NCI-H2107 (cell line): Measurements from ENCODE around the gene CASQ1.

Source experiments
- DNase-seq: peaks from one replicate; lab custom pipeline; 2025; lab: John Stamatoyannopoulos, UW

Gene CASQ1

GRCh38 chr1:160189649-160190625 lies at the start of gene CASQ1:
TSS of gene CASQ1 (plus strand) at chr1:160190575. CDS start at chr1:160190752, 177 bp downstream.
- no peak for DNase-seq

- no peak for DNase-seq
These were observed 46.7 kb upstream of the CASQ1 start for GRCh38 chr1:160143695-160144094.

- DNase-seq = no peak
These were observed 45.5 kb upstream of the CASQ1 start for GRCh38 chr1:160144921-160145320.

- no peak for DNase-seq
These were observed 44.3 kb upstream of the CASQ1 start for GRCh38 chr1:160146107-160146506.

GRCh38 chr1:160148121-160148520 lies 42.3 kb upstream of the CASQ1 start:
- no peak for DNase-seq

GRCh38 chr1:160149233-160149632 lies 41.1 kb upstream of the CASQ1 start:
- no peak for DNase-seq

- no peak for DNase-seq
These were observed 40.7 kb upstream of the CASQ1 start for GRCh38 chr1:160149716-160150115.

GRCh38 chr1:160151303-160151702 lies 39.1 kb upstream of the CASQ1 start, which contains the start of gene ATP1A4:
TSS of gene ATP1A4 (plus strand) at chr1:160151603. CDS start at chr1:160152041, 438 bp downstream.
- no peak for DNase-seq

GRCh38 chr1:160154790-160155189 lies 35.6 kb upstream of the CASQ1 start:
- DNase-seq = no peak

- DNase-seq = no peak
These were observed 34.0 kb upstream of the CASQ1 start for GRCh38 chr1:160156361-160156760.

- no peak for DNase-seq
These were observed 33.2 kb upstream of the CASQ1 start for GRCh38 chr1:160157174-160157573.

- DNase-seq = no peak
These were observed 32.3 kb upstream of the CASQ1 start for GRCh38 chr1:160158031-160158430.

GRCh38 chr1:160158534-160158933 lies 31.8 kb upstream of the CASQ1 start:
- DNase-seq = no peak

GRCh38 chr1:160159846-160160245 lies 30.5 kb upstream of the CASQ1 start:
- no peak for DNase-seq

GRCh38 chr1:160161965-160162705 lies 28.2 kb upstream of the CASQ1 start:
- DNase-seq = no peak

- DNase-seq = no peak
These were observed 27.4 kb upstream of the CASQ1 start for GRCh38 chr1:160162931-160163330.

- DNase-seq = no peak
These were observed 26.8 kb upstream of the CASQ1 start for GRCh38 chr1:160163615-160164014.

- DNase-seq = no peak
These were observed 26.3 kb upstream of the CASQ1 start for GRCh38 chr1:160164121-160164520.

- no peak for DNase-seq
These were observed 24.1 kb upstream of the CASQ1 start for GRCh38 chr1:160166166-160166868.

- no peak for DNase-seq
These were observed 23.3 kb upstream of the CASQ1 start for GRCh38 chr1:160167056-160167455.

- no peak for DNase-seq
These were observed 22.8 kb upstream of the CASQ1 start for GRCh38 chr1:160167580-160167979.

GRCh38 chr1:160168016-160168415 lies 22.4 kb upstream of the CASQ1 start:
- no peak for DNase-seq
